ENCODE data around the gene LRRK1.

Gene LRRK1

DNA sequence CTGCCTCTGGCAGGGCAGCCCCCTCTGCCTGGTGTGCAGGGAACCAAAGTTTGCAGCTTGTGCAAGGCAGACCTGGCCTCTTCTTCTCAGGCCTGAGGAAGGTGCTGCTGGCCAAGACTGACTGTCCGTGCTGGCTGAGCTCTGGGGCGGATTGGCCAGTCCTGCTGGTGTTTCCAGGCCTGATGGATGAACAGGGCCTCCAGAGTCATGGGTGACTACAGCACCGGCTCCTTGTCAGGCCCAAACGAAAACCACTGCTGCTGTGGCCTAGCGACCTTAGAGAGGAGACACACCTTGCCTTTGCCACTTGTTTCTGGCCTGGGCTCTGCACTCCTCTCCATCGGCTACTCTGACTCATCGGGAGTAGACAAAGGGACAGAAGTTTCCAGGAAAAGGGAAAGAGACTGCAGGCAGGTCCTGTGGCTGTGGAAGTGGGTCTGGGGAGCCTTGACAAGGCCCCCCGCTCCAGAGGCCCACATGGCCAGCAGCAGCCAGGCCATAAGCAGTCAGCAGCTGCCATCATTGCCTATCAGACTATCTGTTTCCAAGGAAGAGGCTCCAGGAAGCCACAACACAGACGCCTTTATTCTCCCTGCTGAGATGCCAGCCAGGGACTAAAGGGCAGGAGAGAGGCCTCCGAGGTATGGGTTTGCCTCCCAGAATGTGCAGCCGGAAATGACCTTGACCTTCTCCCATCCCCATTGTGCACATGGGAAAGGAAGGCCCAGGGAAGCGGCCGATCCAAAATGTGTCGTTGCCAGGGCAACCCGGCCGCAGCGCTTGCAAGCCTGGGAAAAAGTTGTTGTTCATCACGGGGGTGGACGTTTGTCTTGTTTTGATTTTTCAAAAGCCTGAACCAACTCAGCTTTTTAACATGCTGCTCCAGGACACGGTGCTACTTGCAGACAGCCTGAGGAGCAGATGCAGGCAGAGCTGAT lies 172.2 kb downstream of the LRRK1 start:
- peak overlapping the region; percentile 97 for H2AK5ac ChIP-seq (ENCODE audit: low read length, severe bottlenecking)
- H2AFZ ChIP-seq (ENCODE audit: low read depth, low read length) = no peak overlapping the region
- peak overlapping the region; percentile 47 for H2BK5ac ChIP-seq (ENCODE audit: low read depth, low read length, poor library complexity, severe bottlenecking)
- peak overlapping the region; percentile 54 for H2BK120ac ChIP-seq (ENCODE audit: low read depth, low read length)
- H3K27ac ChIP-seq (ENCODE audit: low read length, poor library complexity, severe bottlenecking) = peak overlapping the region; percentile 66
- H3K79me1 ChIP-seq (replicated peaks; ENCODE audit: low read length, poor library complexity, severe bottlenecking) = no peaks in the 10 kb centered on the region
- H2BK12ac ChIP-seq (ENCODE audit: low read length in 2 of 2) = peak overlapping the region; percentile 43 to 75
- H3K14ac ChIP-seq (ENCODE audit: low read length in 2 of 2) = peak overlapping the region in 1 of 2 experiments; percentile 96
- H4K8ac ChIP-seq (ENCODE audit: low read length) = peak overlapping the region; percentile 96
- peak overlapping the region in 1 of 2 experiments; percentile 35 for H3K4me3 ChIP-seq (ENCODE audit: insufficient read depth in 1 of 2, low read depth in 1 of 2, low read length in 2 of 2)
- peak overlapping the region; percentile 72 to 78 for H3K18ac ChIP-seq (ENCODE audit: low read depth in 1 of 2, low read length in 2 of 2)
- H3K4ac ChIP-seq (ENCODE audit: low read depth in 1 of 2, low read length in 2 of 2) = peak overlapping the region; percentile 64 to 74
- H3K4me2 ChIP-seq (ENCODE audit: low read length, poor library complexity, severe bottlenecking) = no peak overlapping the region
- H3K23ac ChIP-seq (ENCODE audit: low read length in 2 of 2) = no peak overlapping the region
- H3K36me3 ChIP-seq (ENCODE audit: control insufficient read depth in 1 of 2, insufficient read depth in 2 of 2, low read depth in 1 of 2, low read length in 2 of 2) = peaks cover 0 to 7% of the 10 kb centered on the region in 2 experiments
- DNase-seq = peak; percentile 77
- peak overlapping the region; percentile 77 for H4K91ac ChIP-seq (ENCODE audit: low read length)
- peaks cover 29% of the 10 kb centered on the region for H3K4me1 ChIP-seq (ENCODE audit: control insufficient read depth, insufficient read depth, low read depth, low read length)
- 64% methylated on average over 20 of the region's 20 CpGs for WGBS
- no peaks in the 10 kb centered on the region for H3K27me3 ChIP-seq (ENCODE audit: control insufficient read depth in 1 of 2, insufficient read depth in 1 of 2, low read length in 2 of 2)
- H3K9ac ChIP-seq (ENCODE audit: low read length) = peak overlapping the region; percentile 78
- no peaks in the 10 kb centered on the region for H3K9me3 ChIP-seq (ENCODE audit: control insufficient read depth, low read length)
- no peak overlapping the region for H2BK15ac ChIP-seq (ENCODE audit: low read depth, poor library complexity, severe bottlenecking)

DNA sequence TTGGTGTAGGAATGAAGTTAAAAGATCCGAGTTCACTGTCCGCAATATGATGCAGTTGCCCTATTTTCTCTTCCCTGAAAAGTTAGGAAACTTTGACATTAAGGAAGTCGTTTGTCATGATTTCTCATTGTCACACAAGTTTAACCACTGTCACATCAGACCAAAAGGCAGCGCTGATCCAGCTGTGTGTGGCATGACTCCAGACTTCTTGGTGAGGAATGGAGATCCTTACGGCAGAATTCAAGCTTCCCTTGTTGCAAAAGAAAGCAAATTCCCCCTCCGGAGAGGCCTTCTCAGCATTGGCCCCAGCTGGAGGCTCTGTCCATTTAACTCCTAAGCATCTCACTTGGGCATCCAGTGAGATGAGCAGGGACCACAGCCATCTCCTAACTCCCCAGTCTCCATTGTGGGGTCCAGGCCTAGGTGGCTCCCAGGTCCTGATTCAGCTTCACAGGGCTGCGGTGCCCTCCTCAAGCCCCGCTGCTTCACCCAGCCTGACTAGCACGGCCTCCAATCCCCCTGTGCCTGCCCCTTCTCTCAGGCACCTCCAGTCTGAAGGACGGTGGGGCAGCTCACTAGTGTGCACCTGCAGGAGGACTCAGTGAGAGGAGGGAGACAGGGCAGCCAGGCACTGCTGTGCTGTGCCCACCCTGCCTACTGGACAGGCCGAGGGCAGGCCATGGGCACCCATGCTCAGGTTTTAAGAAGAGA lies 173.2 kb downstream of the LRRK1 start:
- Histone ChIP-seq H3K4ac (ENCODE audit: low read depth in 1 of 2, low read length in 2 of 2) (peak overlapping the region in 1 of 2 experiments; percentile 19), H3K9ac (ENCODE audit: low read length) (peak overlapping the region; percentile 78), H2BK120ac (ENCODE audit: low read depth, low read length) (no peak overlapping the region), H2BK5ac (ENCODE audit: low read depth, low read length, poor library complexity, severe bottlenecking) (no peak overlapping the region), H4K8ac (ENCODE audit: low read length) (peak overlapping the region; percentile 57), H3K14ac (ENCODE audit: low read length in 2 of 2) (peak overlapping the region in 1 of 2 experiments; percentile 39), H3K4me3 (ENCODE audit: insufficient read depth in 1 of 2, low read depth in 1 of 2, low read length in 2 of 2) (peak overlapping the region in 1 of 2 experiments; percentile 35), H3K4me1 (ENCODE audit: control insufficient read depth, insufficient read depth, low read depth, low read length) (peaks cover 31% of the 10 kb centered on the region), H3K27ac (ENCODE audit: low read length, poor library complexity, severe bottlenecking) (no peak overlapping the region), H2BK15ac (ENCODE audit: low read depth, poor library complexity, severe bottlenecking) (peak overlapping the region; percentile 31), H3K79me1 (replicated peaks; ENCODE audit: low read length, poor library complexity, severe bottlenecking) (no peaks in the 10 kb centered on the region), H4K91ac (ENCODE audit: low read length) (peak overlapping the region; percentile 36), H3K9me3 (ENCODE audit: control insufficient read depth, low read length) (no peaks in the 10 kb centered on the region), H2BK12ac (ENCODE audit: low read length in 2 of 2) (peak overlapping the region; percentile 43 to 67), H3K23ac (ENCODE audit: low read length in 2 of 2) (no peak overlapping the region), H2AK5ac (ENCODE audit: low read length, severe bottlenecking) (peak overlapping the region; percentile 18), H3K36me3 (ENCODE audit: control insufficient read depth in 1 of 2, insufficient read depth in 2 of 2, low read depth in 1 of 2, low read length in 2 of 2) (peaks cover 0 to 7% of the 10 kb centered on the region in 2 experiments), H3K4me2 (ENCODE audit: low read length, poor library complexity, severe bottlenecking) (no peak overlapping the region), H3K27me3 (ENCODE audit: control insufficient read depth in 1 of 2, insufficient read depth in 1 of 2, low read length in 2 of 2) (no peaks in the 10 kb centered on the region), H2AFZ (ENCODE audit: low read depth, low read length) (no peak overlapping the region), H3K18ac (ENCODE audit: low read depth in 1 of 2, low read length in 2 of 2) (peak overlapping the region; percentile 40 to 44)
- peak; percentile 61 for DNase-seq
- WGBS = 83% methylated on average over 11 of the region's 11 CpGs

- H3K27me3 ChIP-seq (ENCODE audit: control insufficient read depth in 1 of 2, insufficient read depth in 1 of 2, low read length in 2 of 2) = no peaks in the 10 kb centered on the region
- no peak overlapping the region for H3K23ac ChIP-seq (ENCODE audit: low read length in 2 of 2)
- no peak overlapping the region for H2BK15ac ChIP-seq (ENCODE audit: low read depth, poor library complexity, severe bottlenecking)
- H2BK120ac ChIP-seq (ENCODE audit: low read depth, low read length) = no peak overlapping the region
- no peaks in the 10 kb centered on the region for H3K79me1 ChIP-seq (replicated peaks; ENCODE audit: low read length, poor library complexity, severe bottlenecking)
- H3K36me3 ChIP-seq (ENCODE audit: control insufficient read depth in 1 of 2, insufficient read depth in 2 of 2, low read depth in 1 of 2, low read length in 2 of 2) = peaks cover 0 to 7% of the 10 kb centered on the region in 2 experiments
- no peak for DNase-seq
- H3K4ac ChIP-seq (ENCODE audit: low read depth in 1 of 2, low read length in 2 of 2) = peak overlapping the region in 1 of 2 experiments; percentile 19
- 99% methylated on average over 12 of the region's 12 CpGs for WGBS
- H3K9ac ChIP-seq (ENCODE audit: low read length) = no peak overlapping the region
- H3K4me3 ChIP-seq (ENCODE audit: insufficient read depth in 1 of 2, low read depth in 1 of 2, low read length in 2 of 2) = no peak overlapping the region
- no peak overlapping the region for H3K27ac ChIP-seq (ENCODE audit: low read length, poor library complexity, severe bottlenecking)
- no peak overlapping the region for H4K8ac ChIP-seq (ENCODE audit: low read length)
- no peak overlapping the region for H2AK5ac ChIP-seq (ENCODE audit: low read length, severe bottlenecking)
- no peak overlapping the region for H2BK12ac ChIP-seq (ENCODE audit: low read length in 2 of 2)
- H3K4me1 ChIP-seq (ENCODE audit: control insufficient read depth, insufficient read depth, low read depth, low read length) = peaks cover 31% of the 10 kb centered on the region
- no peak overlapping the region for H4K91ac ChIP-seq (ENCODE audit: low read length)
- peak overlapping the region in 1 of 2 experiments; percentile 44 for H3K18ac ChIP-seq (ENCODE audit: low read depth in 1 of 2, low read length in 2 of 2)
- H2AFZ ChIP-seq (ENCODE audit: low read depth, low read length) = no peak overlapping the region
- H2BK5ac ChIP-seq (ENCODE audit: low read depth, low read length, poor library complexity, severe bottlenecking) = no peak overlapping the region
- H3K9me3 ChIP-seq (ENCODE audit: control insufficient read depth, low read length) = no peaks in the 10 kb centered on the region
- H3K14ac ChIP-seq (ENCODE audit: low read length in 2 of 2) = no peak overlapping the region
- H3K4me2 ChIP-seq (ENCODE audit: low read length, poor library complexity, severe bottlenecking) = no peak overlapping the region
Observed at GRCh38 chr15:101092867-101093202, 173.7 kb downstream of the LRRK1 start.

DNA sequence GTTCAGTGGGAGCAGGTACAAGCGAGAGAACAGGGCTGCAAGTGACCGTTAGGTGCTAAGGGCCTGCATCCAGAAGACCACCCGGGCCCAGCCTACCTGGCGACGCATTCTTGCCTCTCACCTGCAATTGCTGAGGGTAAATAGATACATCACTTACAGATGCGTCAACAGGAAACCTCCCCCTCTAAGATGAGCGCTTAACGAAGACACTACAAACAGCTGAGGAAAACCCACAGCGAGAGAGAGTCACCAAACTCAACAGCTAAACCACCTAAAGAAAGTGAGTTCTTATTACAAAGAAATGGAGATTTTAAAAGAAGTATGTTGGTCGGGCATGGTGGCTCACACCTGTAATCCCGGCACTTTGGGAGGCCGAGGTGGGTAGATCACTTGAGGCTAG lies 174.8 kb downstream of the LRRK1 start:
- WGBS = 94% methylated on average over 10 of the region's 12 CpGs
- Histone ChIP-seq H2BK120ac (ENCODE audit: low read depth, low read length) (no peak overlapping the region), H3K23ac (ENCODE audit: low read length in 2 of 2) (no peak overlapping the region)

More for the DNA sequence above, 174.8 kb downstream of the LRRK1 start:
- H3K4me1 ChIP-seq (ENCODE audit: control insufficient read depth, insufficient read depth, low read depth, low read length) = peaks cover 30% of the 10 kb centered on the region
- no peak overlapping the region for H3K14ac ChIP-seq (ENCODE audit: low read length in 2 of 2)
- no peak overlapping the region for H2BK5ac ChIP-seq (ENCODE audit: low read depth, low read length, poor library complexity, severe bottlenecking)
- H3K36me3 ChIP-seq (ENCODE audit: control insufficient read depth in 1 of 2, insufficient read depth in 2 of 2, low read depth in 1 of 2, low read length in 2 of 2) = peaks cover 0 to 7% of the 10 kb centered on the region in 2 experiments
- H2BK15ac ChIP-seq (ENCODE audit: low read depth, poor library complexity, severe bottlenecking) = no peak overlapping the region
- no peak overlapping the region for H3K18ac ChIP-seq (ENCODE audit: low read depth in 1 of 2, low read length in 2 of 2)
- no peak overlapping the region for H3K9ac ChIP-seq (ENCODE audit: low read length)
- H3K4me2 ChIP-seq (ENCODE audit: low read length, poor library complexity, severe bottlenecking) = no peak overlapping the region
- no peaks in the 10 kb centered on the region for H3K79me1 ChIP-seq (replicated peaks; ENCODE audit: low read length, poor library complexity, severe bottlenecking)
- no peak for DNase-seq
- H2AFZ ChIP-seq (ENCODE audit: low read depth, low read length) = no peak overlapping the region
- no peak overlapping the region for H3K4ac ChIP-seq (ENCODE audit: low read depth in 1 of 2, low read length in 2 of 2)
- no peak overlapping the region for H2AK5ac ChIP-seq (ENCODE audit: low read length, severe bottlenecking)
- no peak overlapping the region for H4K8ac ChIP-seq (ENCODE audit: low read length)
- H2BK12ac ChIP-seq (ENCODE audit: low read length in 2 of 2) = no peak overlapping the region
- no peaks in the 10 kb centered on the region for H3K27me3 ChIP-seq (ENCODE audit: control insufficient read depth in 1 of 2, insufficient read depth in 1 of 2, low read length in 2 of 2)
- no peak overlapping the region for H3K4me3 ChIP-seq (ENCODE audit: insufficient read depth in 1 of 2, low read depth in 1 of 2, low read length in 2 of 2)
- no peaks in the 10 kb centered on the region for H3K9me3 ChIP-seq (ENCODE audit: control insufficient read depth, low read length)
- no peak overlapping the region for H3K27ac ChIP-seq (ENCODE audit: low read length, poor library complexity, severe bottlenecking)
- H4K91ac ChIP-seq (ENCODE audit: low read length) = no peak overlapping the region
